ENCODE results near the gene PIGP.

DNA sequence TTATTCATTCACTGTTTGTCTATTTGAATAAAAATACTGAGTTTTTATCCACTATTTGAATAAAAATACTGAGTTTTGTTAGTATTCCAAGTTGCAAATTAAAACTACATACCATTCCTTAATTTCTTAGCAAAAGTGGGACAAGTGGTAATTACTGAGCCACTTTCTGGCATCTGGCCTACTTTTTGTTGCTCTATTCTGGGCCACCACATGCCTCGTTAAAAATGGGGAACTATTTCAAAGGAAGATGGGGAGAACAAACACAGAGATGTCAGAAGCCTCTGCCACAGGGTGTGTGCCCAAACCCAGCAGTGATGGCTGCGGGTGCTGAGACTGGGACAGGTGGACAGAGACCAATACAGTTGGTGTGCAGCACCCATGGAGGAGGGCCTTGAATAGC, 14.6 kb downstream of the PIGP start:
- TF ChIP-seq EZH2 (IDR thresholded peaks at IDR 0.05; ENCODE audit: borderline replicate concordance, low read depth, low read length, severe bottlenecking): no peak
- no peak for TF ChIP-seq CTCF (IDR thresholded peaks at IDR 0.05; ENCODE audit: borderline replicate concordance, extremely low read depth, low read length, poor library complexity, severe bottlenecking)
